C4-2B (cell line): ENCODE results near the gene HDHD5.

Experiments used
- CTCF ChIP-seq: fragments of 450-650 bp; conservative IDR thresholded peaks from 2 replicates; pipeline ENCODE4 v1.5.1; 2017; ENCODE audit warnings: mild to moderate bottlenecking
- ZFX ChIP-seq: fragments of 450-650 bp; IDR thresholded peaks from 2 replicates; pipeline ENCODE4 v1.6.1; 2017

- TF ChIP-seq CTCF: no peak
- no peak for TF ChIP-seq ZFX
Measured at GRCh38 chr22:17104336-17104935, 54.6 kb downstream of the HDHD5 start.
